AG09309 (cell line): ENCODE results near the gene SYT9.
"Not testable (repeated sequence)": the region's sequence is repeated elsewhere in the genome, so short reads cannot be mapped to it uniquely, and the experiment has no call there.

Experiments used
- DNase-seq: peaks from one replicate; pipeline ENCODE4 v3.0.0-alpha.2; 2010; ENCODE audit warnings: low read depth
- H3K4me3 ChIP-seq: 2 replicates; pipeline ENCODE4 v1.5.1; 2011; ENCODE audit warnings: mild to moderate bottlenecking, low read depth, low read length, moderate library complexity; ENCODE audit not compliant: control insufficient read depth
- CTCF ChIP-seq: IDR thresholded peaks from 2 replicates; pipeline ENCODE4 v1.5.1; 2011; ENCODE audit warnings: mild to moderate bottlenecking, low read depth, low read length, inconsistent platforms; ENCODE audit not compliant: insufficient read depth, control insufficient read depth; ENCODE audit errors: missing control alignments

The SYT9 gene

GRCh38 chr11:7321473-7322450, 70.1 kb downstream of the SYT9 start:
- DNase-seq, result no peak
- H3K4me3 ChIP-seq, result no peak overlapping the region
- no peak for TF ChIP-seq CTCF

DNA sequence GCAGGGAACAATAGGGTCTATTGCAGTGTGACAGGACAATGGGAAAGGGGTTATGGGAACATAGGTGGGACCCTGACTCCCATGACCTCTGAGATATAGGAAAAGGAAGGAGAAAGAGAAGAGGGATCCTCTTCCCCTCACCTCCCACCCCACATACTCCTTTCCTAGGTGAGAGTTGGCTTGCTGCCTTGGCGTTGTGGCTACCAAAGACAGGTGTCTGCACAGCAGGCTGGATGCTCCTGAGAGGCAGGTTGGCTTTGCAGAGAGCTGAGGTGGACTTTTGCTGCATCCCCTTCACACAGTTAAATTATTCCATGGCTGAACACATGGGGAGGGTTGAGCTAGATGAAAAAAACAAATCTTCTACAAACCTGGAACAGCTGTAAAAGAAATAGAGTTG, 80.7 kb downstream of the SYT9 start:
- no peak for TF ChIP-seq CTCF

DNA sequence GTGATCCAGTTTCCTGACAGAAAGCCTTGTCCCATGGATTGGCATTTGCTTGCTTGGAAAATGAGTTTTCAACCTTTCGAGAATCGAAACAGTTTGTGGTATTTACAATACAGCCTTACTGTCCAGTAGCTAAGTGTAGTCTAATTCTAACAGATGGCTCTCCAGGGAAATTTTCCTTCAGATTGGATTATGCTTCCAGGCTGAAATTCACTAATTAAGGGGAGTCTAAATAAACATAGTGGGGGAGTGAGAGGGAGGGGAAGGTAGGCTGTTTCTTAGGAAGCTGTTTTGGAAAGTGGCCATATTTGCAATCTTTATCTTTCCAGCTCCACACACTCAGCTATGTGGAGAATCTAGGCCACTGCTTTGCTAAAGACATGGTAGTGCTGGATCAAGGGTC, 81.3 kb downstream of the SYT9 start:
- no peak for DNase-seq
- no peak for TF ChIP-seq CTCF
- no peak overlapping the region for H3K4me3 ChIP-seq

More for the DNA sequence above, 80.7 kb downstream of the SYT9 start:
- H3K4me3 ChIP-seq, result no peak overlapping the region
- DNase-seq, result no peak

- not testable (repeated sequence) for H3K4me3 ChIP-seq, DNase-seq
Observed at GRCh38 chr11:7335442-7335841, 83.7 kb downstream of the SYT9 start.

- no peak for TF ChIP-seq CTCF
- no peak for DNase-seq
- no peak overlapping the region for H3K4me3 ChIP-seq
Observed at GRCh38 chr11:7341551-7341950, 89.8 kb downstream of the SYT9 start.

DNA sequence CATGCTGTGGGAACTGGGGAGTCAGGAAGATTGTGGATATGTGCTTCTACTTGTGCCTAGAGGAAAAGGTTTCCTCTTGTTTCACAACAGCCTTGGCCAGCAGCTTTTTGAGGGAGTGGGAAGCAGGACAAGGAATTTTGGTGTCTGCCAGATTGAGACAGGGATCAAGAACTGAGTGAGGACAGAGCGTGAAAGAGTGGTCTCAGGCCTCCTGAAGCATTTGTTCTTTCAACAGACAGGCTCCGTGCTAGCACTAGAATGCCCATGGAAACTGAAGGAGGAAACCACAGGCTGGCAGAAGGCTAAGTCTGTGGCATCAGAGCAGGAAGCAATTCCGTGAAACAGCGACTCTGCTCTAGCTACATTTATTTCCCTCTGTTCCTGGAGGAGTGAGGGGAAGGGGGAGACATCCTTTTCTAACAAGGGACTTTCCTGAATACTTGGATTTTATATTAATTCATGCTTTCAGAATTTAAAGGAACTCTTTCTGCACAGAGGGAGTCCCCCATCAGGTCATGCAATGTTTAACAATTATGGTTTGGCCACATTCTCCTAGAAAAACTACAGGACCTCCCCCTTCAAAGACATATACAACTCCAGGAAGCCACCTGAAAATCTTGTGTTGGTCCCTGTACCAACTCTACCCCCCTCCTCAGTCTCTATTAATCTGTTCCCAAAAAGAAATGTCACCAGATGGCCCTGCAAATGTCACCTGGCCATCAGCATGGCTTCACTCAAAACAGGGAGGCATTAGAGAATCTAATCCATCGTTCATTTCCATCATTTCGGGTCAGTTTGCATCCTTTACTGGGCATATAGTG, 96.1 kb downstream of the SYT9 start:
- no peak for DNase-seq
- no peak for TF ChIP-seq CTCF
- no peak overlapping the region for H3K4me3 ChIP-seq
